ENCODE data around the gene TET3. TPM values are rescaled to one million over a fixed set of nuclear protein-coding genes. Genes with fewer than 3 reads are reported as not detected.
A peak's percentile ranks its signal among the peaks of the same experiment; 100 is the strongest.

Gene TET3
- total RNA-seq, 2 donors from 2014 or later, result 20.3 to 22.5 TPM

GRCh38 chr2:73970850-73971471, 13.7 kb upstream of the TET3 start:
- Mint-ChIP-seq H3K4me3 (peak overlapping the region; percentile 77), H3K36me3 (ENCODE audit: low read depth) (no peaks in the 10 kb centered on the region), H3K27ac (peak overlapping the region; percentile 93), H3K4me1 (peaks cover 23% of the 10 kb centered on the region), H3K27me3 (no peaks in the 10 kb centered on the region)
- ATAC-seq, result peak; percentile 85
- no peaks in the 10 kb centered on the region for H3K9me3 ChIP-seq (ENCODE audit: control insufficient read depth, low read length, poor library complexity, severe bottlenecking)
- DNase-seq, result peak in 2 of 3 donors; percentile 23 to 34

GRCh38 chr2:73971722-73972121, 13.0 kb upstream of the TET3 start:
- peak overlapping the region; percentile 93 for H3K27ac Mint-ChIP-seq
- H3K4me1 Mint-ChIP-seq, result peaks cover 23% of the 10 kb centered on the region
- ATAC-seq (no peak), DNase-seq (no peak)
- no peaks in the 10 kb centered on the region for H3K36me3 Mint-ChIP-seq (ENCODE audit: low read depth)
- no peaks in the 10 kb centered on the region for H3K27me3 Mint-ChIP-seq
- peak overlapping the region; percentile 77 for H3K4me3 Mint-ChIP-seq
- no peaks in the 10 kb centered on the region for H3K9me3 ChIP-seq (ENCODE audit: control insufficient read depth, low read length, poor library complexity, severe bottlenecking)

- H3K27ac Mint-ChIP-seq, result no peak overlapping the region
- H3K9me3 ChIP-seq (ENCODE audit: control insufficient read depth, low read length, poor library complexity, severe bottlenecking), result no peaks in the 10 kb centered on the region
- no peak for DNase-seq
- no peaks in the 10 kb centered on the region for H3K36me3 Mint-ChIP-seq (ENCODE audit: low read depth)
- no peaks in the 10 kb centered on the region for H3K27me3 Mint-ChIP-seq
- H3K4me3 Mint-ChIP-seq, result peak overlapping the region; percentile 63
- H3K4me1 Mint-ChIP-seq, result peaks cover 23% of the 10 kb centered on the region
- ATAC-seq, result no peak
These were observed 11.9 kb upstream of the TET3 start for GRCh38 chr2:73972846-73973245.

DNA sequence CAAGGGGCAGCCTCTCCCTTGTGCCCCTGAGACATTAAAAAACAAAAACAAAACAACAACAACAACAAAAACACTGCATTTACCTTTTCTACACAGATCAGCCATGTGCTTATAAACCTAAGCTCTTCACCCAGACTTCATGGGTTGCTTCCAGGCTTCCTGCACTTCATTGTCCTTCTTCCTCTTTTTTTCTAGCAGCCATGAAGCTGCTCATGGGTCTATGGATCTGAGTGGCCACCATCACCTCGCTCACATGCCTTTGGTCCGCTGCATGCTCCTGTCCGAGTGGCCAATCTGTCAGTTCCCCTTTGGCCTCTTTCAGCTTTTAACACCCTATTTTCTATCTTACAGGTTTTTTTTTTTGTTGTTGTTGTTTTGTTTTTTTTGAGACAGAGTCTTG, 9.0 kb upstream of the TET3 start:
- Mint-ChIP-seq H3K36me3 (ENCODE audit: low read depth) (peaks cover 2% of the 10 kb centered on the region), H3K4me3 (no peak overlapping the region), H3K27me3 (no peaks in the 10 kb centered on the region), H3K4me1 (peaks cover 28% of the 10 kb centered on the region), H3K27ac (no peak overlapping the region)
- DNase-seq (no peak), ATAC-seq (no peak)
- H3K9me3 ChIP-seq (ENCODE audit: control insufficient read depth, low read length, poor library complexity, severe bottlenecking), result no peaks in the 10 kb centered on the region

- no peak for ATAC-seq
- Mint-ChIP-seq H3K4me3 (no peak overlapping the region), H3K27me3 (no peaks in the 10 kb centered on the region), H3K4me1 (peaks cover 27% of the 10 kb centered on the region), H3K27ac (no peak overlapping the region), H3K36me3 (ENCODE audit: low read depth) (peaks cover 2% of the 10 kb centered on the region)
- no peak for DNase-seq
- H3K9me3 ChIP-seq (ENCODE audit: control insufficient read depth, low read length, poor library complexity, severe bottlenecking), result no peaks in the 10 kb centered on the region
These were observed 7.9 kb upstream of the TET3 start for GRCh38 chr2:73976803-73977202.

DNA sequence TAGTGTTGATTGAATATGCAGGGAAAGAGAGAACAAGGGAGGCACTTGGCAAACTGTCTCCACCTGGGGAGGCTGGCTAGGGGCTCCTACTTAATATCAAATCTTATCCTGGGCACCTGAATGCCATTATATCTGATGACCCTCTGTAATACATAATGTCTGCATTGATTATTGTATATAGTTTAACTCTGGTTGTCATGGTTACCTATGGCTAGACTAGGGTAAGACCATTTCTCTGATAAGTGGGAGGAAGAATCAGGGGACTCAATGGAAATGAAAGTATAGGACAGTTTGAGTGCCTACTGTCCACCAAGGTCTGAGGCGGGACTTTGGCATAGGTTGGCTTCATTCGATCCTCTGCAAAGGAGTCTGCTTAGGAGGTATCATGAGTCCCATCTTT, 7.2 kb upstream of the TET3 start:
- Mint-ChIP-seq H3K36me3 (ENCODE audit: low read depth) (peaks cover 2% of the 10 kb centered on the region), H3K4me1 (peaks cover 28% of the 10 kb centered on the region), H3K4me3 (no peak overlapping the region), H3K27me3 (no peaks in the 10 kb centered on the region), H3K27ac (no peak overlapping the region)
- no peaks in the 10 kb centered on the region for H3K9me3 ChIP-seq (ENCODE audit: control insufficient read depth, low read length, poor library complexity, severe bottlenecking)
- no peak for ATAC-seq
- no peak for DNase-seq

DNA sequence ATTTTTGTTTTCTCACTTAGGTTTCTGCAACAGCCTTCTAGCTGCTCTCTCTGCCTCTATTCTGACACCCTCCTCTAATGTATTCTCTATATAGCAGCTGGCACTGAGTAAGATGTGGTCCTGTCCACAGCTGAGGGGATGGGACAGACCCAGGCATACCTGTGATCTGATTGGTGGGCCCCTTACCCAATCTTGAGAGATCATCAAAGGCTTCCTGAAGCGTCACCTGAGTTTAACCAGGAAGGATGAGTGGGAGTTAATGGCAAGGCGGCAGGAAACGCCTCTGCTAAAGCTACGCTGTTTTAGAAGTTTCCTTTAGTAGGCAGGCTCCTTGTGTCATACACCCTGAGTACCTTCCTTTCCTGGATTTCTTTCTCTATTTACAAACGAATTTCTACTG, 5.7 kb upstream of the TET3 start:
- peak; percentile 94 for ATAC-seq
- no peaks in the 10 kb centered on the region for H3K9me3 ChIP-seq (ENCODE audit: control insufficient read depth, low read length, poor library complexity, severe bottlenecking)
- Mint-ChIP-seq H3K36me3 (ENCODE audit: low read depth) (peaks cover 2% of the 10 kb centered on the region), H3K27ac (peak overlapping the region; percentile 66), H3K4me3 (peak overlapping the region; percentile 75), H3K27me3 (no peaks in the 10 kb centered on the region), H3K4me1 (peaks cover 36% of the 10 kb centered on the region)
- peak in 1 of 3 donors; percentile 54 for DNase-seq

DNA sequence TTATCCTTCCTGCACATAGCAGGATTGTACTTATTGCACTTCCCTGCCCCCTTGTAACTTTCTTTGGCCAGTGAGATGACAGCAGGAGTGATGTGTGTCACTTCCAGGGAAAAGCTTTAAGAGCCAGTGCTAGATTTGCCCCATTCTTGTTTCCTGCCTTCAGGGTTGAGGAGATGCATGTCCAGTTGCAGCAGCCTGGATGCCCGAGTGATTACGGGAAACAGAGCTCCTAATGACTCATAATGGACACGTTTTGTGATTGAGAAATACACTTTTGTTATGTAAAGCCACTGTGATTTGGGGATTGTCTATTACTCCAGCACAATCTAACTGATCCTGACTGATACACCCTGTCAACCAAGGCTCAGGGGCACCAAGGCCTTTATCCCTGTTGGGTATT, 5.0 kb upstream of the TET3 start:
- H3K27ac Mint-ChIP-seq, result peak overlapping the region; percentile 66
- DNase-seq, result no peak

GRCh38 chr2:73980566-73980965, 4.1 kb upstream of the TET3 start:
- Mint-ChIP-seq H3K36me3 (ENCODE audit: low read depth) (peaks cover 2% of the 10 kb centered on the region), H3K4me3 (no peak overlapping the region), H3K27ac (no peak overlapping the region), H3K27me3 (no peaks in the 10 kb centered on the region), H3K4me1 (peaks cover 36% of the 10 kb centered on the region)
- ATAC-seq (no peak), DNase-seq (no peak)
- no peaks in the 10 kb centered on the region for H3K9me3 ChIP-seq (ENCODE audit: control insufficient read depth, low read length, poor library complexity, severe bottlenecking)

More for the DNA sequence above, 5.0 kb upstream of the TET3 start:
- H3K9me3 ChIP-seq (ENCODE audit: control insufficient read depth, low read length, poor library complexity, severe bottlenecking), result no peaks in the 10 kb centered on the region
- Mint-ChIP-seq H3K27me3 (no peaks in the 10 kb centered on the region), H3K4me1 (peaks cover 36% of the 10 kb centered on the region), H3K36me3 (ENCODE audit: low read depth) (peaks cover 2% of the 10 kb centered on the region), H3K4me3 (peak overlapping the region; percentile 75)
- ATAC-seq, result no peak

DNA sequence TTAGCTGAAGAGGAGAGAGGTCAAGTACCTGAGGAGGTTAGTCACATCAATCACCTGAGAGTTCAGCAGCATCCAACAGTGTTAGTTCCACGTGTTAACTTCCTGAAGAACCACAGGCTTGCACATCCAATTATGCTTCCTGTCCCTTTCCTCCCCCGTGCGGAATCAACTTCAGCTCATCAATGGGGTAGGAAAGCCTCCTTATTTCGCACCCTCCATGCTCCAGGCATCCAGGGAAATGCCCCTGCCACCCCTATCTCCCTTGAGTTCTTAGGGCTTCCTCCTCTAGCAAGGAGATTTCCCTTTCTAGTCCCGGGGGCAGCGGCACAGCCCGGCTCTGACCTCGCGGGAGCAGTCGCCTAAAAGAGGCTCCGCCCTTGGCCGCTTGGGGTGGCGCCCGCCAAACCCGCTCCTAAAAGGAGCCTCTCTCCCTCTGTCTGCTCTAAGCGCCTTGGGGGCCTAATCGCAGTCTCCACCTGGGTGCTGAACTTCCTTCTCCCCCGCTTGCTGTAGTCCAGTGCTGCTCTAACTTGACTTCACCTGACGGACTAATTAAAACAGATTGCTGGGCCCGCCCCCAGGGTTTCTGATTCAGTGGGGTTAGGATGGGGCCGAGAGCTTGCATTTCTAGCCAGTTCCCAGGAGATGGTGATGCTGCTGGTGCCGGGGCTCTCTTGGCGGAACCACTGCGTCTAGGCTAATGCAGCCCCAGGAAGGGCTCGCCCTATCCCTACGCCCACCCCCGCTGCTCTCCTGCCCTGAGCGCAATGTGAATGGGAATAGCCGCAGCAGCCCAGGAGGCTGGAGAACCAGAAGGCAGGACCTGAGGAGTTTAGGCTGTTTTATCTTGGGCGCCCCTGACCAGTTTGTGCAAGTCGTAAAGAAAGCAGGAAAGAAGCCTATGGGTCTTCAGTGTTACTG, 3.4 kb upstream of the TET3 start:
- DNase-seq, result peak in 2 of 3 donors; percentile 19 to 24

DNA sequence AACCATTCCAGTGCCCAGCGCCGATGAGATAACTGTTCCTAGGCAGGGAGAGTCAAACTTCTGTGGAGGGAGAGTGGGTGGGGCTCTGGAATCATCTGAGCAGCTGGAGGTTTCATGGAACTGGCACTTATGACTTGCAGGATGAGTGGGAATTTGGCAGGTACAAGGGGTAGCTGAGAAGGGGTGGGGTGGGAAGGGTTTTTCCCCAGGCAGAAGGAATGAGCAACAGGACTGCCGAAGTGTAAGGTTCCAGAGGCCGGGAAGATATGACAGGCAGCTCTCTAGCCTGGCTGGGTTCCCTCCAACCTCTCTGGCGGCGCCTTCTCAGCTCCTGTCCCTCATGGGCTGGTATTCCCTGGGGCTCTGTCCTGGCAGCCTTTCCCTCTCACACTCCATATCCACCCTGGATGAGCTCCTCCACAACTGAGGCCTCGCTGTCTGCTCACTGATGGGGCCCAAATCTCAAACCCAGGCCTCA, 2.5 kb upstream of the TET3 start:
- ATAC-seq, result no peak
- H3K9me3 ChIP-seq (ENCODE audit: control insufficient read depth, low read length, poor library complexity, severe bottlenecking), result no peaks in the 10 kb centered on the region
- Mint-ChIP-seq H3K36me3 (ENCODE audit: low read depth) (peaks cover 2% of the 10 kb centered on the region), H3K4me1 (peaks cover 51% of the 10 kb centered on the region), H3K4me3 (peak overlapping the region; percentile 81), H3K27ac (peak overlapping the region; percentile 92), H3K27me3 (no peaks in the 10 kb centered on the region)
- DNase-seq, result no peak

More for the DNA sequence above, 3.4 kb upstream of the TET3 start:
- H3K4me1 Mint-ChIP-seq, result peaks cover 42% of the 10 kb centered on the region
- no peaks in the 10 kb centered on the region for H3K9me3 ChIP-seq (ENCODE audit: control insufficient read depth, low read length, poor library complexity, severe bottlenecking)
- no peak overlapping the region for H3K27ac Mint-ChIP-seq
- ATAC-seq, result no peak
- H3K4me3 Mint-ChIP-seq, result peak overlapping the region; percentile 82
- peaks cover 2% of the 10 kb centered on the region for H3K36me3 Mint-ChIP-seq (ENCODE audit: low read depth)
- H3K27me3 Mint-ChIP-seq, result no peaks in the 10 kb centered on the region

DNA sequence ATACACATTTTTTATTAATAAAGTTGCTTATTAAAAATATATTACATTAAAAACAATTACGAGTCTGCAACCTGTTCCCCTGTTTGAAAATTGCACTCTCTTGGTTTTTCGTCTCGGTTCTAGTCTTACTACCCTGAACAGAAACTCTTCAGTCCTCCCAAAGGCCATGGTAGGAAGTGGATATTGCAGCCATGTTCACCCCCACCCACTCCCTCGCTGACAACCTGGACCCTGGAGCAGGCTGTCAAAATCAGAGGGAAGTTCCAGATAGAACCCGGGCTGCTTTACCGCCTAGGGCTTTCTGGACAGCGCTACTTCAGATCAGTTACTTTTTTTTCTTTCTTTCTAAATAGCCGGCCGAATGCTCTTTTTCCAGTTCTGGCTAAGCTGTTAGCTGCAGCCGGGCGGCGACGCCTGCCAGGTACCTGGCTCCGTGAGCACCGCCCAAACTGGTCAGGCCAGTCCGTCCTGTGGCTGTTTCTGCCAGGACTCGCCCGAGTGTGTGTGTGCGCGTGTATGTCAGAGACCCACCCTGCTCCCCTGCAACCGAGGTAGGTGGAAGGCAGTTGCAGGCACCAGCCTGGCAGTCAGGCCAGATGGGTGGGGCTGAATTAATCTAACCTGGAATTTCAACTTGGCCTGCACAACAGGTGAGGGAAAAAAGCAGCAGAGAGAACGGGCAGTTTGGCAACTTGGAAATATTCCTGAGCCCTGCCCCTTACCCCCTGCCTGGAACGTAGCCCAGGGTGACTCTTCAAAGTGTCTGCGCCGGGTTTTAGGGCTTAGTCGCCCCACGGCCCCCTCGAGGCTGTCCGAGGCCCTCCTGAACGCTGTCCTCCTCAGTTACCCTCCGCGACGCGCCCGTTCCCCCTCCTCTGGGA, 1.1 kb upstream of the TET3 start:
- no peaks in the 10 kb centered on the region for H3K27me3 Mint-ChIP-seq
- peak overlapping the region; percentile 92 for H3K27ac Mint-ChIP-seq

DNA sequence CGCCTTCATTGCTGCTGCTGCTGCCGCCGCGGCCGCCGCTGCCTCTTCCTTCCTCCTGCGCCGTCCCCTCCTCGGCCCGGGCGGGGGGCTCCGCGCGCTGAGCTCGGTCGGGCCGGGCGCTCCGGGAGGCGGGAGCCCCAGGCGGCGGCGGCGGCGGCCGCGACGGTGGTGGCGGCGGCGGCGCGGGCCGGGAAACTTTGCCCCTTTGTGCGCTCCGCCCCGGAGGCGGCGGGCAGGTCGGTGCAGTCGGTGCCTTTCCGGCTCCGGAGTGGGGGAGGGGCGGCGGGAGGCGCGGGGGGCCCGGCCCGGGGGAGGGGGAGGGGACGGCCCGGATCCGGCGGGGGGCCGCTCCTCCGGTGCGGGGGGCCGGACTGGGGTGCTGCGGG, 205 bp downstream of the TET3 start:
- DNase-seq (peak; percentile 60 to 76 (median 74)), ATAC-seq (peak; percentile 52)
- Mint-ChIP-seq H3K4me1 (peaks cover 60% of the 10 kb centered on the region), H3K4me3 (peak overlapping the region; percentile 9), H3K36me3 (ENCODE audit: low read depth) (peaks cover 8% of the 10 kb centered on the region), H3K27me3 (no peaks in the 10 kb centered on the region), H3K27ac (no peak overlapping the region)
- H3K9me3 ChIP-seq (ENCODE audit: control insufficient read depth, low read length, poor library complexity, severe bottlenecking), result no peaks in the 10 kb centered on the region

More for the DNA sequence above, 1.1 kb upstream of the TET3 start:
- no peak for DNase-seq
- Mint-ChIP-seq H3K4me1 (peaks cover 63% of the 10 kb centered on the region), H3K4me3 (peak overlapping the region; percentile 87), H3K36me3 (ENCODE audit: low read depth) (peaks cover 2% of the 10 kb centered on the region)
- no peaks in the 10 kb centered on the region for H3K9me3 ChIP-seq (ENCODE audit: control insufficient read depth, low read length, poor library complexity, severe bottlenecking)
- no peak for ATAC-seq
